GM06990 (cell line): ENCODE data around the gene KCNK18.

Source experiments
- DNase-seq: peaks from one replicate; pipeline ENCODE4 v3.0.0-alpha.2; 2011; ENCODE audit not compliant: insufficient read length; ENCODE audit errors: extremely low read depth
- H3K27me3 ChIP-seq: replicated peaks from 2 replicates; pipeline ENCODE4 v1.6.0; 2011; ENCODE audit warnings: low read length; ENCODE audit not compliant: control insufficient read depth, insufficient read depth
- H3K36me3 ChIP-seq: 2 replicates; pipeline ENCODE4 v1.5.1; 2011; ENCODE audit warnings: low read length; ENCODE audit not compliant: control insufficient read depth, insufficient read depth
- H3K4me3 ChIP-seq: replicated peaks from 2 replicates; pipeline ENCODE4 v1.5.1; 2011; ENCODE audit warnings: low read depth, mild to moderate bottlenecking, control low read depth, low read length
- TF ChIP-seq, protein P1 (sequence below): IDR thresholded peaks from 2 replicates; pipeline ENCODE4 v1.5.1; 2011; ENCODE audit warnings: low read length, control low read depth, mild to moderate bottlenecking, inconsistent platforms; ENCODE audit not compliant: insufficient read depth, poor library complexity, severe bottlenecking

Gene KCNK18

DNA sequence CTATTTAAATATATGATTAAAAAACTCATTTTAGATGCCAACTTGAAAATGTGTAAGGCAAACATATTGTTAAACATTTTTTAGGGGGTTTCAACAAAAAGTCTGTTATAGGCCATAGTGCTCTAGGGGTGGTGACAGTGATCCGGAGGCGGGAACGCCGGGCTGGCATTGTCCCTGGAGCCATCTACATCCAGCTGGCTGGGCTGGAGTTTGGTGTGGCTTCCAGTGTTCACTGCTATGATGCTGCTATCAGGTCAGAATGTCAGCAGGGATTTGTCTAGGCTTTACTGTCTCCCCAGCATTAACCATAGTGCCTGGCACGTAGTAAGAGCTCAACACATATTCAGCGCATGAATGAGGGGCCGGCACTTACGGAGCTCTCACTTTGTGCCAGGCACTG lies 41.8 kb downstream of the KCNK18 start:
- TF ChIP-seq, protein P1, sequence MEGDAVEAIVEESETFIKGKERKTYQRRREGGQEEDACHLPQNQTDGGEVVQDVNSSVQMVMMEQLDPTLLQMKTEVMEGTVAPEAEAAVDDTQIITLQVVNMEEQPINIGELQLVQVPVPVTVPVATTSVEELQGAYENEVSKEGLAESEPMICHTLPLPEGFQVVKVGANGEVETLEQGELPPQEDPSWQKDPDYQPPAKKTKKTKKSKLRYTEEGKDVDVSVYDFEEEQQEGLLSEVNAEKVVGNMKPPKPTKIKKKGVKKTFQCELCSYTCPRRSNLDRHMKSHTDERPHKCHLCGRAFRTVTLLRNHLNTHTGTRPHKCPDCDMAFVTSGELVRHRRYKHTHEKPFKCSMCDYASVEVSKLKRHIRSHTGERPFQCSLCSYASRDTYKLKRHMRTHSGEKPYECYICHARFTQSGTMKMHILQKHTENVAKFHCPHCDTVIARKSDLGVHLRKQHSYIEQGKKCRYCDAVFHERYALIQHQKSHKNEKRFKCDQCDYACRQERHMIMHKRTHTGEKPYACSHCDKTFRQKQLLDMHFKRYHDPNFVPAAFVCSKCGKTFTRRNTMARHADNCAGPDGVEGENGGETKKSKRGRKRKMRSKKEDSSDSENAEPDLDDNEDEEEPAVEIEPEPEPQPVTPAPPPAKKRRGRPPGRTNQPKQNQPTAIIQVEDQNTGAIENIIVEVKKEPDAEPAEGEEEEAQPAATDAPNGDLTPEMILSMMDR, result no peak
- DNase-seq, result no peak
- H3K27me3 ChIP-seq, result no peaks in the 10 kb centered on the region; the same call in 1 of the 2 replicates
- no peaks in the 10 kb centered on the region for H3K36me3 ChIP-seq
- no peak overlapping the region for H3K4me3 ChIP-seq

DNA sequence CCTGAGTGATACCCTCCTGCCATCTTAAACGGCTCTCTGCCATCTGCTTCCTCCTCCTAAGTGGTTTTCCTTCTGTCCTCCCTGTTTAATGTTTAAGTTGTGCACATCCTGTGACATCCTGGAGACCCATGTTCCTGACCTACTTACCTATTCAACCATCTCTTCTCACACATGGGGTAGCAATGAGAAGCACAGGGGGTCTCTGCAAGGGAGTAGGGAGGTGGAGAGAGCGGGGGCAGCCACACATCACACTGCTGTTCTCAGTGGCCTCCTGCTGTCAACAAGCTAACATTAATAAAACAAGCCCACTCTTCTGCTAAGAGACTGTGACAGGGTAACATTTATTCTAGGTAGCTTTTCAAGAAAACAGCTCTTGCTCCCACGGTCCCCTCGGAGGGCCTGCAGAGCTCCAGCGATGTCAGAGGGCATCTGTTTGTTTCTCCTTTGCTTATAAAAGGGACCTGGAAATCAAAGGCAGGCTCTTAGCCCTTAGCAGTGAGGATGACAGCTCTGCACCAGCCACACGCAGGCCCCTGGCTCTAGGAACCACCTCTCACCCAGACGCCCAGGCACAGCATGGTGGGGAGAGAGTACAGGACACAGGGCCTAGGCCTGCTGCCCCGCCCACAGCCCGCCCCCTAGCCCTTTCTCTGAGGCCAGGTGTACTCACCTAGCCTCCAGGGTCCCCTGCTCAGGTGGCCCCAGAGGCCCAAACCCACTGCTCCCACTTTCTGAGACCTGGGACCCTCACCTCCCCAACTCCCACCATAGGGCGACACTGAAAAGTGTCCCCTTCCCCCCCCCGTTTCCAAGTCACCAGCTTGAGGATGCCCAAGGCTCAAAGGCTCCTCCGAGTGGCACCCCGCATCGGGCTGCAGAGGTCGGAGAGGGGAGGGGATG lies 42.7 kb downstream of the KCNK18 start:
- Histone ChIP-seq H3K4me3 (no peak overlapping the region), H3K27me3 (no peaks in the 10 kb centered on the region; the same call in 1 of the 2 replicates), H3K36me3 (no peaks in the 10 kb centered on the region)
- TF ChIP-seq, protein P1, result no peak
- no peak for DNase-seq

DNA sequence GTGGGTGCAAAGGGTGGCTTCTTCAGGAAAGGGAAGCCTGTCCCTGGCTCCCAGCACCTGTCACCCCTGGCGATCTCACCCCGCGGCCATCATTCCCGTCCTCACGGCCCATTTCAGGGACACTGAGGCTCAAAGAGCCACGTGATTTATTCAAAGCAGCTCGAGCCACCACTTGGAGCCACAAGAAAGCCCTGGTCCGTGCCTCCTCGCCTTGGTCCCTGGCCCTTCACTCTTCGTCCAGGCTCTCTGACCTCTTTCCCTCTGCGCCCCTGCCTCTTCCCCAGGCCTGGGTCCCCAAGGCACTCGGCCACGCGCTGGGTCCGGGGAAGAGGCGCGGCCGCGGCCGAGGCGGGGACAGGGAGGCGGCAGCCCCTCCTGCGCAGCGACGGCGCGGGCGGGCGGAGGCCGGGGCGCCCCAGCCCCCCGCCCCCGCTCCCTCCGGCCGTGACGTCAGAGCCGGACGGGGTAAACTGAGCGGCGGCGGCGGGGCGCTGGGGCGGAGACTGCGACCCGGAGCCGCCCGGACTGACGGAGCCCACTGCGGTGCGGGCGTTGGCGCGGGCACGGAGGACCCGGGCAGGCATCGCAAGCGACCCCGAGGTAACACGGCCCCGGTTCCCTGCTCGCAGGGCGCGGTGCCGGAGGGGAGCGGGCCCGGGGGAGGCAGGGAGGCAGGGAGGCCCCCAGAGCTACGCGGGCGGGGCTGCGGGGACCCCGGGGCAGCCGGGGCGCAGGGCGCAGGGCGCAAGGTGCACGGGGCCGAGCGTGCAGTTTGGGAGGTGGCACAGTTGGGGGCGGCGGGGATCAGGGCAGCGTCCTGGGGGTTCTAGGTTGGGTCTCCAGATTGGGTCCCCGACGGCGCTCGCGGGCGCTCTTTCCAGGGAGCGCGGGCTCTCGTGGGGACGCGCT lies 43.6 kb downstream of the KCNK18 start, which contains the start of gene SLC18A2:
Gene SLC18A2 (plus strand): TSS at position 494 of the 909 bp plus-strand sequence. CDS start 580 bp downstream, outside the sequence.
- Histone ChIP-seq H3K36me3 (no peaks in the 10 kb centered on the region), H3K27me3 (no peaks in the 10 kb centered on the region; the same call in 1 of the 2 replicates), H3K4me3 (no peak within 1 kb of the TSS)
- no peak for DNase-seq
- TF ChIP-seq, protein P1, result no peak

DNA sequence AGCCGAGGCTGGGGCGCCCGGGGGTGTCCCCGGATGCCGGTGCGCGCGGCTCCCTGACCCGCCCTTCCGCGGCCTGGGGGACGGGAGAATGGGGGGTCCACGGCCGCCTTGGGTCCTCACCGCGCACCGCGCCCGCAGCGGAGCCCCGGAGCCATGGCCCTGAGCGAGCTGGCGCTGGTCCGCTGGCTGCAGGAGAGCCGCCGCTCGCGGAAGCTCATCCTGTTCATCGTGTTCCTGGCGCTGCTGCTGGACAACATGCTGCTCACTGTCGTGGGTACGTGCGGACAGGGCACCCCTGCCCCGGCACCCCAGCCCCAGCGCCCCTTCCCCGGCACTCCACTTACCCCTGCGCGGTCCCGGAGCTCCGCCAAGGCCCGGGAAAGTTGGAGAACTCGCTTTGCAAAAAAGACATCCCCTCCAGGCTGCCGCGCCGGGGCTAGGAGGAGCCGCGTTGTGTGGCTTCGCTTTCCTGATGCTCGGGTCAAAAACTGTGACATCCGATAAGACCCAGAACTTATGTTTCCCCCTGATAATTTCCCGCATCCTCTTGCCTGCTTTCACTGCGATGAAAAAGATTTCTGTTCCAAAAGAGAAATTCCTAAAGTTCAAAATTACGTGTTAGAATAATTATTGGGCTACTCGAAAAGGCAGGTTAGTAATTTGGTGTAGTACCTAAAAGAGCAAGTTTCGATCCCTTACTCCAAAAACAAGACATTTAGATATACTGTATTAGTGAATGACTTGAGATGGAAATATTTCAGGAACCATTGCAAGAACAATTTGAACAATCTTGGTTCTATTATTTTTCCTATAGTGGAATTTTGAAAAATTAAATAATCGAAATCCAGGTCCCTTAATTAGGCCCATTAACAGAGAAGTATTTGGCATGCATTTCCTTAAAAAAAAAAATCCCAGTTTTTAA lies 44.5 kb downstream of the KCNK18 start:
- H3K27me3 ChIP-seq, result no peaks in the 10 kb centered on the region; the same call in 1 of the 2 replicates
- no peaks in the 10 kb centered on the region for H3K36me3 ChIP-seq
- H3K4me3 ChIP-seq, result no peak overlapping the region
- TF ChIP-seq, protein P1, result no peak
- DNase-seq, result no peak

DNA sequence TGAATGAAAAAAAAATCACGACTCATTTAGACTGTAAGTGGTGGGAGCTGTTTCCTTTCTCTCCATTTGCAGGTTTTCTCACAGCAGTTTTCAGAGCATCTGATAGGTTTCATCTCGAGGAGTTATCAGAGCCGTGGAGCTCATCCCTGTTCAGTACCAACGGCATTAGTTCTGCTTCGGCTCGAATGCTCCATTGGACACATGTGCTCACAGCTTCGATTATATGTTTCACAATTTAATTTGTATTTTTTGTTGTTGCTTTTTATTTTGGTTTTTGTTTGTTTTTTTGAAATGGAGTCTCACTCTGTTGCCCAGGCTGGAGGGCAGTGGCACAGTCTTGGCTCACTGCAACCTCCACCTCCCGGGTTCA lies 45.2 kb downstream of the KCNK18 start:
- TF ChIP-seq, protein P1, result no peak
- no peak for DNase-seq
- Histone ChIP-seq H3K4me3 (no peak overlapping the region), H3K27me3 (no peaks in the 10 kb centered on the region; the same call in 1 of the 2 replicates), H3K36me3 (no peaks in the 10 kb centered on the region)
